Endothelial cell of umbilical vein (primary cell): Measurements from ENCODE around the gene SH3YL1. TPM values are rescaled to one million over a fixed set of nuclear protein-coding genes. Genes with fewer than 3 reads are reported as not detected.

Experiments used
- BruUV-seq: library from RNA; stranded (reverse); fragments of 400-500 nt; replicated peaks from 2 replicates; lab custom pipeline; 2021; lab: Mats Ljungman, UMichigan
- CTCF ChIA-PET: fragments of 300-600, 350-600 bp; sonication (Branson Sonifier 250); formaldehyde crosslinking; loops from one replicate; lab custom pipeline; 2021; ENCODE audit warnings: antibody characterized with exemption, inconsistent platforms; lab: Charles Lee
- POLR2A ChIA-PET: fragments of 300-600, 350-600 bp; sonication (Branson Sonifier 250); formaldehyde crosslinking; loops from one replicate; lab custom pipeline; 2021; ENCODE audit warnings: antibody characterized with exemption, inconsistent platforms; lab: Charles Lee
- DNase-seq: peaks from one replicate; pipeline ENCODE4 v3.0.0-alpha.2; 2011; ENCODE audit warnings: low read depth, low spot score
- FAIRE-seq: peaks from 2 replicates; lab custom pipeline; 2011; peaks lifted over from hg19 to GRCh38; lab: Jason Lieb, UNC
- H2AFZ ChIP-seq: 2 replicates; pipeline ENCODE4 v1.6.0; 2012; ENCODE audit warnings: low read depth, low read length, control low read depth, inconsistent platforms
- H3K27ac ChIP-seq: 2 replicates; pipeline ENCODE4 v1.5.1; 2011; ENCODE audit warnings: low read depth, mild to moderate bottlenecking, control low read depth, low read length, moderate library complexity; ENCODE audit not compliant: insufficient read depth
- H3K27me3 ChIP-seq, 2 experiments: 2 replicates each; pipeline versions ENCODE4 v1.6.0 to v1.6.1; 2011; ENCODE audit warnings: low read length in 2 of 2, mixed read lengths in 1 of 2; ENCODE audit not compliant: control insufficient read depth in 2 of 2, insufficient read depth in 2 of 2
- H3K36me3 ChIP-seq, 2 experiments: 2 replicates in 1 of 2; 3 replicates in 1 of 2; pipeline ENCODE4 v1.5.1; 2011; ENCODE audit warnings: low read length in 2 of 2, mild to moderate bottlenecking in 1 of 2, moderate library complexity in 1 of 2; ENCODE audit not compliant: control insufficient read depth in 2 of 2, insufficient read depth in 2 of 2; ENCODE audit errors: extremely low read depth in 1 of 2
- H3K4me1 ChIP-seq: 3 replicates; pipeline ENCODE4 v1.5.1; 2011; ENCODE audit warnings: mild to moderate bottlenecking, low read length; ENCODE audit not compliant: control insufficient read depth, insufficient read depth; ENCODE audit errors: extremely low read depth
- H3K4me2 ChIP-seq: 2 replicates; pipeline ENCODE4 v1.6.1; 2011; ENCODE audit warnings: low read length, control low read depth, mixed read lengths; ENCODE audit not compliant: insufficient read depth
- H3K4me3 ChIP-seq, 3 experiments: fragments of 200-600 bp in 1 of 3; sonication (generic), shearing (Covaris generic) in 1 of 3; replicated peaks in 1 of 3; 2 replicates each; pipeline ENCODE4 v1.5.1; 2011 to 2016; ENCODE audit warnings: control low read depth in 3 of 3, low read length in 3 of 3, mild to moderate bottlenecking in 2 of 3, inconsistent platforms in 1 of 3, low read depth in 1 of 3, moderate library complexity in 1 of 3; ENCODE audit not compliant: insufficient read depth in 1 of 3
- H3K79me2 ChIP-seq: 2 replicates; pipeline ENCODE4 v1.6.0; 2012; ENCODE audit warnings: low read length, inconsistent platforms; ENCODE audit not compliant: control insufficient read depth, insufficient read depth
- H3K9ac ChIP-seq: replicated peaks from 2 replicates; pipeline ENCODE3; 2011; ENCODE audit warnings: low read length, control low read depth; ENCODE audit not compliant: insufficient read depth; ENCODE audit errors: extremely low read depth
- H3K9me1 ChIP-seq: replicated peaks from 3 replicates; pipeline ENCODE4 v1.6.0; 2011; ENCODE audit warnings: mild to moderate bottlenecking, low read length; ENCODE audit not compliant: control insufficient read depth, insufficient read depth; ENCODE audit errors: extremely low read depth
- H3K9me3 ChIP-seq: replicated peaks from 2 replicates; pipeline ENCODE4 v1.5.1; 2012; ENCODE audit warnings: low read length, inconsistent platforms; ENCODE audit not compliant: control insufficient read depth, insufficient read depth
- H4K20me1 ChIP-seq: replicated peaks from 2 replicates; pipeline ENCODE3; 2011; ENCODE audit warnings: mild to moderate bottlenecking, low read length; ENCODE audit not compliant: control insufficient read depth, insufficient read depth; ENCODE audit errors: extremely low read depth
- CTCF ChIP-seq, 2 donors: IDR thresholded peaks; 1 replicate in 1 of 2; 2 replicates in 1 of 2; pipeline ENCODE4 v1.5.1; 2011; ENCODE audit warnings: low read length in 2 of 2, mild to moderate bottlenecking in 2 of 2, moderate library complexity in 2 of 2, control low read depth in 1 of 2, inconsistent platforms in 1 of 2, low read depth in 1 of 2; ENCODE audit not compliant: insufficient read depth in 1 of 2; ENCODE audit errors: extremely low read depth in 1 of 2
- EZH2 ChIP-seq: IDR thresholded peaks from 2 replicates; pipeline ENCODE4 v1.6.1; 2012; ENCODE audit warnings: borderline replicate concordance, low read depth, mild to moderate bottlenecking, moderate library complexity, low read length, inconsistent platforms; ENCODE audit not compliant: severe bottlenecking
- FOS ChIP-seq: IDR thresholded peaks from 2 replicates; pipeline ENCODE4 v1.6.1; 2011; ENCODE audit warnings: mild to moderate bottlenecking, low read length, moderate library complexity, borderline replicate concordance; ENCODE audit not compliant: insufficient read depth
- GATA2 ChIP-seq: IDR thresholded peaks from 2 replicates; pipeline ENCODE4 v1.7.0; 2011; ENCODE audit warnings: low read depth, mild to moderate bottlenecking, moderate library complexity, mixed read lengths, low read length; ENCODE audit not compliant: insufficient read length, insufficient read depth
- JUN ChIP-seq: IDR thresholded peaks from 2 replicates; pipeline ENCODE4 v1.6.1; 2011; ENCODE audit warnings: borderline replicate concordance, low read depth; ENCODE audit not compliant: insufficient read length, insufficient read depth
- MAX ChIP-seq: IDR thresholded peaks from 2 replicates; pipeline ENCODE4 v1.6.1; 2011; ENCODE audit not compliant: insufficient read depth, insufficient read length
- POLR2AphosphoS5 ChIP-seq: IDR thresholded peaks from 2 replicates; pipeline ENCODE4 v1.6.1; 2012; ENCODE audit warnings: low read depth, mild to moderate bottlenecking, control low read depth, low read length, moderate library complexity; ENCODE audit not compliant: insufficient read depth
- dilution Hi-C: fragments of 300-500 bp; cut with MboI; formaldehyde crosslinking; loops from one replicate; pipeline ENCODE4 v1.15.0; 2019; ENCODE audit warnings: low sequenced_read_pairs; ENCODE audit not compliant: extremely low pct_ligation_motif_present
- intact Hi-C: fragments of 100-400 bp; cut with micrococcal nuclease; formaldehyde crosslinking; loops from one replicate; pipeline ENCODE4 v1.10.0; 2022
- polyA plus RNA-seq, 4 experiments: library from polyadenylated mRNA; depleted of rRNA in 3 of 4; stranded (reverse) in 3 of 4; unstranded in 1 of 4; fragments of >200 nt; gene quantifications; 2 replicates each; pipeline versions ENCODE4 v1.2.1 to v1.2.3, GENCODE V29; 2011 to 2012; ENCODE audit warnings: missing spikeins in 1 of 4
- total RNA-seq: library from RNA; stranded (reverse); gene quantifications from 2 replicates; pipeline ENCODE4 v1.2.3, GENCODE V29; 2021

Gene SH3YL1
- total and polyA plus RNA-seq, 2 donors (not counting 3 experiments of a cell fraction or from before 2014, with no cell fraction given) = 12.5 to 22.4 TPM

- POLR2A ChIA-PET = no interaction called here
- Histone ChIP-seq H3K4me2 (no peak overlapping the region), H3K4me3 (no peak overlapping the region), H4K20me1 (peaks cover 2% of the 10 kb centered on the region), H3K9me3 (no peaks in the 10 kb centered on the region), H3K79me2 (no peaks in the 10 kb centered on the region), H3K9ac (no peak overlapping the region), H3K4me1 (no peaks in the 10 kb centered on the region), H3K27ac (no peak overlapping the region), H3K27me3 (no peaks in the 10 kb centered on the region), H3K9me1 (no peaks in the 10 kb centered on the region), H3K36me3 (no peaks in the 10 kb centered on the region), H2AFZ (no peak overlapping the region)
- CTCF ChIA-PET = interaction anchor here (2.2 kb wide), 1 partner anchor 10 kb away, joined by 21 read pairs; no protein-coding TSS in a partner anchor
- no TSS peak for BruUV-seq
- DNase-seq = no peak
- intact Hi-C loops = no loop called here
- TF ChIP-seq POLR2AphosphoS5 (no peak), EZH2 (no peak)
- dilution Hi-C loops = no loop called here
- no peak for FAIRE-seq
Observed at GRCh38 chr2:256094-256493, 7.7 kb downstream of the SH3YL1 start.

GRCh38 chr2:255195-255594, 8.6 kb downstream of the SH3YL1 start:
- H2AFZ ChIP-seq = no peak overlapping the region
- H3K27ac ChIP-seq = no peak overlapping the region
- ChIA-PET CTCF (interaction anchor here (2.2 kb wide), 1 partner anchor 9 kb away, joined by 21 read pairs; no protein-coding TSS in a partner anchor), POLR2A (no interaction called here)
- intact Hi-C loops (no loop called here), dilution Hi-C loops (no loop called here)
- no TSS peak for BruUV-seq
- TF ChIP-seq POLR2AphosphoS5 = no peak
- TF ChIP-seq JUN = no peak
- TF ChIP-seq FOS = no peak
- TF ChIP-seq CTCF (IDR thresholded peaks at IDR 0.05; ENCODE audit: extremely low read depth in 1 of 2, insufficient read depth in 1 of 2, low read depth in 1 of 2, low read length in 2 of 2) = no peak
- no peak for TF ChIP-seq EZH2
- no peak for TF ChIP-seq GATA2
- TF ChIP-seq MAX = no peak
- H3K4me2 ChIP-seq = no peak overlapping the region
- H3K36me3 ChIP-seq = no peaks in the 10 kb centered on the region
- no peak overlapping the region for H3K9ac ChIP-seq
- no peaks in the 10 kb centered on the region for H3K9me3 ChIP-seq
- FAIRE-seq (no peak), DNase-seq (no peak)
- H3K4me1 ChIP-seq = no peaks in the 10 kb centered on the region
- H3K4me3 ChIP-seq = no peak overlapping the region
- H4K20me1 ChIP-seq = no peaks in the 10 kb centered on the region
- no peaks in the 10 kb centered on the region for H3K9me1 ChIP-seq
- no peaks in the 10 kb centered on the region for H3K79me2 ChIP-seq
- H3K27me3 ChIP-seq = no peaks in the 10 kb centered on the region
